Measurements from ENCODE around the gene CXCR6.
A peak's percentile ranks its signal among the peaks of the same experiment; 100 is the strongest.
"Not testable (repeated sequence)": the region's sequence is repeated elsewhere in the genome, so short reads cannot be mapped to it uniquely, and the experiment has no call there.

Gene CXCR6

GRCh38 chr3:45992133-45992729, 49.0 kb downstream of the CXCR6 start:
- no peak for DNase-seq

GRCh38 chr3:45992821-45993221, 49.6 kb downstream of the CXCR6 start:
- DNase-seq, result no peak

GRCh38 chr3:45993421-45994027, 50.3 kb downstream of the CXCR6 start:
- DNase-seq, result no peak

- DNase-seq, result no peak
Measured at GRCh38 chr3:45994419-45995235, 51.4 kb downstream of the CXCR6 start.

- peak; percentile 69 to 88 (median 81) for DNase-seq
Measured at GRCh38 chr3:45995236-45996192, 52.2 kb downstream of the CXCR6 start, which contains the start of gene FYCO1. Gene FYCO1, minus strand, starts transcription at chr3:45995824. Its CDS starts 10,914 bp downstream, at chr3:45984910.

GRCh38 chr3:45997499-45997898, 54.2 kb downstream of the CXCR6 start:
- DNase-seq, result not testable (repeated sequence)

- DNase-seq, result no peak
Measured at GRCh38 chr3:45997942-45998341, 54.7 kb downstream of the CXCR6 start.
